ENCODE data around the gene CEND1. TPM values are rescaled to one million over a fixed set of nuclear protein-coding genes. Genes with fewer than 3 reads are reported as not detected.
A peak's percentile ranks its signal among the peaks of the same experiment; 100 is the strongest.

Gene CEND1
- total and polyA plus RNA-seq, 2 of the 13 experiments (the other 11 are each of a cell fraction or from before 2014, with no cell fraction given): not detected

GRCh38 chr11:809287-810039 lies 19.6 kb upstream of the CEND1 start, which contains the start of gene RPLP2 (continued):
- TF ChIP-seq FUBP1 (CRISPR knock-in tag; IDR thresholded peaks at IDR 0.05; ENCODE audit: borderline replicate concordance) (no peak; the same call in 1 of the 2 replicates), ZNF607 (CRISPR knock-in tag; IDR thresholded peaks at IDR 0.05; ENCODE audit: borderline replicate concordance) (peak; percentile 79), ZFP91 (CRISPR knock-in tag; IDR thresholded peaks at IDR 0.05; ENCODE audit: borderline replicate concordance) (peak; percentile 93), ZSCAN20 (CRISPR knock-in tag; IDR thresholded peaks at IDR 0.05; ENCODE audit: borderline replicate concordance) (no peak; the same call in 1 of the 2 replicates), ZNF224 (CRISPR knock-in tag; IDR thresholded peaks at IDR 0.05) (0 out of 2 replicates have a peak, but pooled peaks have one; percentile 74), PCBP2 (optimal IDR thresholded peaks at IDR 0.05; ENCODE audit: low read depth, low read length, poor library complexity, severe bottlenecking) (no peak), ARID5B (CRISPR knock-in tag; IDR thresholded peaks at IDR 0.05) (peak; percentile 7), ZNF451 (CRISPR knock-in tag; IDR thresholded peaks at IDR 0.05) (no peak), ZHX2 (IDR thresholded peaks at IDR 0.05; ENCODE audit: low read depth) (peak; percentile 59), ZHX2 (CRISPR knock-in tag; IDR thresholded peaks at IDR 0.05; ENCODE audit: borderline replicate concordance) (no peak), ZNF747 (CRISPR knock-in tag; IDR thresholded peaks at IDR 0.05; ENCODE audit: borderline replicate concordance) (peak; percentile 66; the same call in 1 of the 2 replicates), ZNF143 (CRISPR knock-in tag; IDR thresholded peaks at IDR 0.05) (peak; percentile 93), CAMTA2 (CRISPR knock-in tag; IDR thresholded peaks at IDR 0.05; ENCODE audit: borderline replicate concordance) (peak; percentile 4; the same call in 1 of the 2 replicates), FLYWCH1 (CRISPR knock-in tag; IDR thresholded peaks at IDR 0.05) (no peak)

Data from HepG2 (cell line).